Panc1 (cell line): ENCODE data around the gene ZNF615. TPM values are rescaled to one million over a fixed set of nuclear protein-coding genes. Genes with fewer than 3 reads are reported as not detected.
"Not testable (repeated sequence)": the region's sequence is repeated elsewhere in the genome, so short reads cannot be mapped to it uniquely, and the experiment has no call there.

Experiments
- ATAC-seq: fragments of 200-7000 bp; cut with Tn5 transposase; 2 replicates; pipeline ENCODE4 v1.9.1; 2020; ENCODE audit warnings: mild to moderate bottlenecking, moderate library complexity
- BruUV-seq: library from RNA; stranded (reverse); fragments of 400-500 nt; replicated peaks from 2 replicates; lab custom pipeline; 2021; lab: Mats Ljungman, UMichigan
- CTCF ChIA-PET: fragments of 300-600 bp; sonication (Branson Sonifier 250); formaldehyde crosslinking; loops from one replicate; lab custom pipeline; 2022; ENCODE audit warnings: antibody characterized with exemption; lab: Charles Lee
- POLR2A ChIA-PET: fragments of 300-600 bp; sonication (Branson Sonifier 250); formaldehyde crosslinking; loops from one replicate; lab custom pipeline; 2022; ENCODE audit warnings: antibody characterized with exemption; lab: Charles Lee
- DNase-seq: peaks from one replicate; pipeline ENCODE4 v3.0.0-alpha.2; 2010; ENCODE audit warnings: low read depth, low spot score
- H3K27ac ChIP-seq: 2 replicates; pipeline ENCODE4 v1.5.1; 2011; ENCODE audit warnings: mild to moderate bottlenecking, low read length, inconsistent platforms
- H3K27me3 ChIP-seq: fragments of 200-500 bp; sonication (Bioruptor generic); 2 replicates; pipeline ENCODE4 v1.6.0; 2014; ENCODE audit warnings: low read length, inconsistent platforms; ENCODE audit not compliant: control insufficient read depth, insufficient read depth
- H3K36me3 ChIP-seq: fragments of 200-500 bp; sonication (Bioruptor generic); 2 replicates; pipeline ENCODE4 v1.5.1; 2014; ENCODE audit warnings: inconsistent platforms, mild to moderate bottlenecking, low read length, moderate library complexity; ENCODE audit not compliant: control insufficient read depth, insufficient read depth
- H3K4me1 ChIP-seq: 2 replicates; pipeline ENCODE4 v1.5.1; 2011; ENCODE audit warnings: inconsistent platforms, mild to moderate bottlenecking, low read length, moderate library complexity; ENCODE audit not compliant: control insufficient read depth, insufficient read depth
- H3K4me3 ChIP-seq, 2 experiments: 2 replicates each; pipeline ENCODE4 v1.5.1; 2011 to 2012; ENCODE audit warnings: low read depth in 2 of 2, low read length in 2 of 2, mild to moderate bottlenecking in 2 of 2, inconsistent platforms in 1 of 2, moderate library complexity in 1 of 2
- H3K9me3 ChIP-seq: fragments of 200-500 bp; sonication (Bioruptor generic); 2 replicates; pipeline ENCODE4 v1.5.1; 2014; ENCODE audit warnings: low read depth, mild to moderate bottlenecking, inconsistent platforms, low read length, moderate library complexity; ENCODE audit not compliant: control insufficient read depth, insufficient read depth
- CTCF ChIP-seq: fragments of 450-650 bp; IDR thresholded peaks from 2 replicates; pipeline ENCODE4 v1.5.1; 2017; ENCODE audit warnings: mild to moderate bottlenecking
- POLR2AphosphoS5 ChIP-seq: IDR thresholded peaks from 2 replicates; pipeline ENCODE4 v1.6.1; 2012; ENCODE audit warnings: mild to moderate bottlenecking, low read depth, low read length, moderate library complexity
- REST ChIP-seq, 2 experiments: IDR thresholded peaks; 2 replicates each; pipeline ENCODE4 v1.6.1; 2011 to 2012; ENCODE audit warnings: low read depth in 2 of 2, control low read depth in 1 of 2, low read length in 1 of 2, mild to moderate bottlenecking in 1 of 2, moderate library complexity in 1 of 2; ENCODE audit not compliant: insufficient read depth in 1 of 2
- SIN3A ChIP-seq: IDR thresholded peaks from 2 replicates; pipeline ENCODE4 v1.6.1; 2012; ENCODE audit warnings: low read depth, mild to moderate bottlenecking, low read length, moderate library complexity, borderline replicate concordance; ENCODE audit not compliant: insufficient read depth
- TCF7L2 ChIP-seq: IDR thresholded peaks from 2 replicates; pipeline ENCODE4 v1.6.1; 2011; ENCODE audit warnings: mild to moderate bottlenecking, low read depth, low read length, inconsistent platforms
- in situ Hi-C: cut with HindIII; loops from 2 replicates; pipeline ENCODE4 v1.10.0; 2016; ENCODE audit warnings: low sequenced_read_pairs, low pct_unique_long_range_greater_than_20kb
- intact Hi-C: fragments of 100-400 bp; cut with micrococcal nuclease; formaldehyde crosslinking; loops from one replicate; pipeline ENCODE4 v1.10.0; 2022; ENCODE audit not compliant: unreplicated experiment
- total RNA-seq: library from RNA; stranded (reverse); gene quantifications from one replicate; pipeline ENCODE4 v1.2.1, GENCODE V29; 2021; ENCODE audit not compliant: unreplicated experiment

ZNF615 gene
- total RNA-seq, 1 experiment from 2014 or later: 3.6 TPM

GRCh38 chr19:51977346-51977745 is 30.7 kb downstream of the ZNF615 start:
- BruUV-seq: no TSS peak
- Histone ChIP-seq H3K9me3 (peaks cover 47% of the 10 kb centered on the region), H3K27me3 (no peaks in the 10 kb centered on the region), H3K4me3 (no peak overlapping the region), H3K27ac (no peak overlapping the region), H3K36me3 (no peaks in the 10 kb centered on the region), H3K4me1 (no peaks in the 10 kb centered on the region)
- ChIA-PET POLR2A (no interaction called here), CTCF (no interaction called here)
- ATAC-seq: no peak
- no peak for DNase-seq
- TF ChIP-seq REST (IDR thresholded peaks at IDR 0.05; ENCODE audit: insufficient read depth in 1 of 2, low read depth in 2 of 2, low read length in 1 of 2) (no peak), POLR2AphosphoS5 (no peak), SIN3A (no peak), CTCF (no peak), TCF7L2 (no peak)
- intact Hi-C loops (no loop called here), in situ Hi-C loops (no loop called here)

GRCh38 chr19:51976852-51977251 is 31.2 kb downstream of the ZNF615 start:
- intact Hi-C loops: no loop called here
- no peak for ATAC-seq
- in situ Hi-C loops: no loop called here
- Histone ChIP-seq H3K9me3 (peaks cover 44% of the 10 kb centered on the region), H3K4me1 (no peaks in the 10 kb centered on the region), H3K4me3 (no peak overlapping the region), H3K36me3 (no peaks in the 10 kb centered on the region), H3K27me3 (no peaks in the 10 kb centered on the region), H3K27ac (no peak overlapping the region)
- no peak for DNase-seq
- POLR2A ChIA-PET: no interaction called here
- no peak for TF ChIP-seq CTCF
- TF ChIP-seq TCF7L2: no peak
- no peak for TF ChIP-seq POLR2AphosphoS5
- no peak for TF ChIP-seq REST (IDR thresholded peaks at IDR 0.05; ENCODE audit: insufficient read depth in 1 of 2, low read depth in 2 of 2, low read length in 1 of 2)
- no peak for TF ChIP-seq SIN3A
- CTCF ChIA-PET: no interaction called here
- no TSS peak for BruUV-seq

GRCh38 chr19:51975787-51976186 is 32.2 kb downstream of the ZNF615 start:
- in situ Hi-C loops, H3K27me3 ChIP-seq, DNase-seq, intact Hi-C loops, CTCF ChIA-PET, POLR2A ChIA-PET, H3K4me3 ChIP-seq, H3K36me3 ChIP-seq, BruUV-seq, H3K27ac ChIP-seq, ATAC-seq, H3K4me1 ChIP-seq: not testable (repeated sequence)
- peaks cover 51% of the 10 kb centered on the region for H3K9me3 ChIP-seq
